Gastroesophageal sphincter (tissue), 3 donors: Measurements from ENCODE around the gene SDHA.
"Not testable (repeated sequence)": the region's sequence is repeated elsewhere in the genome, so short reads cannot be mapped to it uniquely, and the experiment has no call there.

Source experiments
- EP300 ChIP-seq: sonication (generic); formaldehyde crosslinking; IDR thresholded peaks from one replicate; pipeline ENCODE4 v1.6.1; 2017; ENCODE audit warnings: antibody characterized with exemption, mild to moderate bottlenecking
- POLR2A ChIP-seq, 2 donors: fragments of 450-650 bp; IDR thresholded peaks; one replicate each; pipeline ENCODE4 v1.6.1; 2017; ENCODE audit warnings: antibody characterized with exemption in 2 of 2, mild to moderate bottlenecking in 2 of 2, moderate library complexity in 1 of 2
- POLR2AphosphoS5 ChIP-seq: sonication (generic); formaldehyde crosslinking; IDR thresholded peaks from one replicate; pipeline ENCODE4 v1.6.1; 2017; ENCODE audit warnings: antibody characterized with exemption
- TF ChIP-seq, protein P1 (sequence below), 4 experiments: fragments of 200-600 bp in 2 of 4; fragments of 450-650 bp in 2 of 4; sonication (generic) in 1 of 4; IDR thresholded peaks; one replicate each; pipeline ENCODE4 v1.5.1; 2017 to 2019; ENCODE audit warnings: antibody characterized with exemption in 4 of 4, mild to moderate bottlenecking in 2 of 4, moderate library complexity in 2 of 4

DNA sequence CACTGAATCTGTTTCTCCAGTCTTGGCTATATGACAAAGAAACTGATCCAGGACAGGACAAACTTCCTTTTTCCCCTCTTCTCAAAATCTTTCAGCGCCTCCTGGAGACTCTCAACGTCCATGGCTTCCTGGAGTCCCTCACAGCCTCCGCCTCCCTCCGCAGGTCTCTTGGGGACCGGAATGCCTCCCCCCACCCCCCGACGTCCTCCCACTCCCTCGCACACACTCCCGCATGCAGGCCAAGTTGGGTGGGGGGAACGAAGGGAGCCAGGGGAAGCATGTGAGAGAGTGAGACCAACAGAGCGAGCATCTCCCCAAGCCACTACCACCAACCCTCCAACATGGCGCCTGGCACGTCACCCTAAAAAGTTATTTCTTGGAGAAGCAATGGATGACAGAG, 72.1 kb downstream of the SDHA start:
- TF ChIP-seq, protein P1, sequence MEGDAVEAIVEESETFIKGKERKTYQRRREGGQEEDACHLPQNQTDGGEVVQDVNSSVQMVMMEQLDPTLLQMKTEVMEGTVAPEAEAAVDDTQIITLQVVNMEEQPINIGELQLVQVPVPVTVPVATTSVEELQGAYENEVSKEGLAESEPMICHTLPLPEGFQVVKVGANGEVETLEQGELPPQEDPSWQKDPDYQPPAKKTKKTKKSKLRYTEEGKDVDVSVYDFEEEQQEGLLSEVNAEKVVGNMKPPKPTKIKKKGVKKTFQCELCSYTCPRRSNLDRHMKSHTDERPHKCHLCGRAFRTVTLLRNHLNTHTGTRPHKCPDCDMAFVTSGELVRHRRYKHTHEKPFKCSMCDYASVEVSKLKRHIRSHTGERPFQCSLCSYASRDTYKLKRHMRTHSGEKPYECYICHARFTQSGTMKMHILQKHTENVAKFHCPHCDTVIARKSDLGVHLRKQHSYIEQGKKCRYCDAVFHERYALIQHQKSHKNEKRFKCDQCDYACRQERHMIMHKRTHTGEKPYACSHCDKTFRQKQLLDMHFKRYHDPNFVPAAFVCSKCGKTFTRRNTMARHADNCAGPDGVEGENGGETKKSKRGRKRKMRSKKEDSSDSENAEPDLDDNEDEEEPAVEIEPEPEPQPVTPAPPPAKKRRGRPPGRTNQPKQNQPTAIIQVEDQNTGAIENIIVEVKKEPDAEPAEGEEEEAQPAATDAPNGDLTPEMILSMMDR (IDR thresholded peaks at IDR 0.05), result not testable (repeated sequence)
- TF ChIP-seq POLR2A (IDR thresholded peaks at IDR 0.05); POLR2AphosphoS5; EP300: not testable (repeated sequence)
